Measurements from ENCODE around the gene ZBTB7B.

Gene ZBTB7B

DNA sequence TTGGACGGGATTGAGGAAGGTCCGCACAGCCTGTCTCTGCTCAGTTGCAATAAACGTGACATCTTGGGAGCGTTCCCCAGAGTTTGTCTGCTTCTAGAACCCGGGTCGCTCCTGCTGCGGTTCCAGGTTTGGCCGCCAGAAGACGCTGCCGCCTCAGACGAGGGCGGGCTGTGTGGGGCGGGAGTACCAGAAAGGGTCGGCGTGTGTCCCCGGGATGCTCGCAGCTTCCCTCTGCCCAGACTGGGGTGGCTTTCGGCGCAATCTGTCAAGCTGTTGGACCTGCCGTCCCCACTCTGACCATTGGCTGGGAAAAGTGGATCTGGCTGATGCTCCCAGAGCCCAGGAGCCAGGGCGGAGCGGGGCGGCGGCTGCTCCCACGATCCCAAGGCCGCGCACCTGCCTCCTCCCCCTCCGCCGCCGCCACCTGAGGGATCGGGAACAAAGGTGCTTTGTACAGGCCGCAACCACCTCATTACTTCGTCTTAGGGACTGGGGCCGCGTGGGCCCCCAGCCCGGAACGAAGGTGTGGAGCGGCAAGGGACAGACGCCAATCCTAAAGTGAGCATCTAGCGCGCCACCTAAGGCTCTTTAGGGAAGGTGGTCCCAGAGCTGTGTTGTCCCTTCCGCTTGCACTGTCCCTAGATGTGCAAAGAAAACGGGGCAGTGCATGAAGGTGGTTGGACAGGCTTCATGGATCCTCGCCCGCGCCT is 60.3 kb downstream of the ZBTB7B start:
- DNase-seq = peak; percentile 60

DNA sequence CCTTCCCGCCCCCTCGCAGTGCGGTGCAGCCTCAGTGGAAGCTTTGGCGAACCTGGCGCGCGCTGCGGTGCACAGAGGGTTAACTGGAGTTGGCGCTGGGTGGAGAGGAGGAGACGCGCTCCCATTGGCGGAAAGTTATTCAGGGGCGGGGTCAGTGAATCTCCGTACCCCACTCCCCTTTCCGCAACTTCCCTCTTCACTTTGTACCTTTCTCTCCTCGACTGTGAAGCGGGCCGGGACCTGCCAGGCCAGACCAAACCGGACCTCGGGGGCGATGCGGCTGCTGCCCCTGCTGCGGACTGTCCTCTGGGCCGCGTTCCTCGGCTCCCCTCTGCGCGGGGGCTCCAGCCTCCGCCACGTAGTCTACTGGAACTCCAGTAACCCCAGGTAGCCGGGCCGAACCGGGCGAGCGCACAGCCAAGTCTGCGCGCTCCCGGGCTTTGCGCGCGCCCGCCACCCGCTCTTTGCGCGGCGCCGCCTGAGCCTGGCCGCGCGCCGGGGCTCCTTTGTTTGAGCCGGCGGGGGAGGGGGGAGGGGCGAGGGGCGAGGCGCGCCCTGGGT is 61.0 kb downstream of the ZBTB7B start, which contains the start of gene EFNA4:
Gene EFNA4, plus strand, starts transcription at position 191 of the 561 bp plus-strand sequence. Its CDS starts 84 bp downstream, at position 275.
- DNase-seq = peak; percentile 76

DNA sequence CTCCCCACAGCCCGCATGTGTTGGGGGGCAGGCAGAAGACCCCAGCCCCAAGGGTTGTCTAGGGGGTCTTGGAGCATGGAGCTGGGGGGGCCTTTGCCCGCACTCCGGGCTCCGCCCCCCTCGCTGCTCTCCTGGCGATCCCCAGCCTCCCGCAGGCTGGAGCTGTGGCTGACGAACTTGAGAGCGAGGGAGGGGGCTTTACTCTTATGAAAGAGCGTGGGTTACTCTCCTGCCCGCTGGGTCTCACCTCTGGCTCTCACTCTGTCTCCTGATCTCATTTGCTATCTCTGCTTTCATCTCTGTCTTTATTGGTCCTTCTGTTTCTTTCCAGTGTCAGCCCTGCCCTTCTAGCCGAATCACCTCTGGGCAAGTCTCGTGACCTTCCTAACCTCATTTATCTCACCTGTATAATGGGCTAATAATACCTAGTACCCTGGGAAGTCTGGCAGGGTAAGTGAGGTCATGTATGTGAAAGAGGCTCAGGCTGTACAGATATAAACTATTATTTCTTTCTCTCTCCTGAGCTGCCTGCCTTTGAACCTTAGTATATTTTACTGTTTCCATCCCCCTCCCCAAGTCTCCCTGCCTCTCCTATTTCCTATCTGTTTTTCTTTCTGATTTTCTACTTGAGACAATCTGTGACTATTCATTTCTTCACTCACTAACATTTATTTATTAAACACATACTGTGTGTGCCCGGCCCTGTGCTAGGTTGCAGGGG is 61.7 kb downstream of the ZBTB7B start:
- peak; percentile 40 for DNase-seq

DNA sequence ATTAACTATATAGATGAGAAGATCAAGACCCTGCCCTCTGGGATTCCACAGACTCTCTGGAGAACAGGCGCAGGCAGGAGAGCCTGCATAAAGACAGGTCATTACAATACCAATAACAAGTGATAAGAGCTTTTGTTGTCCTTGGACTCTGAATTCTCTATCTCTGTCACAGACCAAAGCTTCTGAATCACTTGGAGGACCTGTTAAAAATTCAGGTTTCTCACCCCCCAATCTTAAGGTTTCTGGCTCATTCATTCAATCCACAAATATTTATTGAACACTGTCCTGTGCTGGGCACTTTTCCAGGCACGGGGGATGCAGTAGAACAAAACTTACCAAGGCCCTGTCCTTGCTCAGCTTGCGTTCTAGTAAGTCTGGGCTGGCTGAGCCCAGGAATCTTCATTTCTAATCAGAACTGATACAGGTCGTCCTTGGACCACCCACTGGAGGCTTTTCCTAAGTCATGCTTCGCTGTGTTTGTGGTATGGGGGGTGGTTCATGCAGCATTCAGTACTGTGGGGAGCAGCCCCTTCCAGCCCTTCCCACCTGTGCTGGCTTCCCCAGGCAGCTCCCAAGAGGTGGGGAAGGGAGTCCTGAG is 62.3 kb downstream of the ZBTB7B start:
- no peak for DNase-seq

DNA sequence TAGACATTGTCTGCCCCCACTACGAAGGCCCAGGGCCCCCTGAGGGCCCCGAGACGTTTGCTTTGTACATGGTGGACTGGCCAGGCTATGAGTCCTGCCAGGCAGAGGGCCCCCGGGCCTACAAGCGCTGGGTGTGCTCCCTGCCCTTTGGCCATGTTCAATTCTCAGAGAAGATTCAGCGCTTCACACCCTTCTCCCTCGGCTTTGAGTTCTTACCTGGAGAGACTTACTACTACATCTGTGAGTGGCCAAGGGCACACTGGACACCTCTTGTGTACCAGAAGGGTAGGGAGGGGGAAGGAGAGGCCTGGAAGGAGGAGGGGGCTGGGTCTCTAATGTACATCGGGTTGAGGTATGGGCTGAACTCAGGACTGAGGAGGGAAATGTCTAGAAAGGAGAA is 64.2 kb downstream of the ZBTB7B start:
- DNase-seq = no peak

All from NCI-H2171 treated with DMSO at 0.1 percent for 48 hours (cell line).